SK-N-SH treated with all-trans-retinoic acid at 6 μM for 48 hours (cell line): Measurements from ENCODE around the gene ISOC2.

Experiments used
- CREB5 ChIP-seq: fragments of 250-450 bp; sonication (Bioruptor Pico); IDR thresholded peaks from 2 replicates; pipeline ENCODE4 v1.5.1; 2020; ENCODE audit warnings: low read depth, mild to moderate bottlenecking, moderate library complexity
- GLIS3 ChIP-seq: fragments of 250-450 bp; sonication (Bioruptor Pico); IDR thresholded peaks from 2 replicates; pipeline ENCODE4 v1.5.0; 2020; ENCODE audit warnings: mild to moderate bottlenecking, moderate library complexity
- ZNF70 ChIP-seq: fragments of 450-650 bp; formaldehyde crosslinking; IDR thresholded peaks from 2 replicates; pipeline ENCODE4 v1.5.0; 2020; ENCODE audit warnings: mild to moderate bottlenecking, moderate library complexity

DNA sequence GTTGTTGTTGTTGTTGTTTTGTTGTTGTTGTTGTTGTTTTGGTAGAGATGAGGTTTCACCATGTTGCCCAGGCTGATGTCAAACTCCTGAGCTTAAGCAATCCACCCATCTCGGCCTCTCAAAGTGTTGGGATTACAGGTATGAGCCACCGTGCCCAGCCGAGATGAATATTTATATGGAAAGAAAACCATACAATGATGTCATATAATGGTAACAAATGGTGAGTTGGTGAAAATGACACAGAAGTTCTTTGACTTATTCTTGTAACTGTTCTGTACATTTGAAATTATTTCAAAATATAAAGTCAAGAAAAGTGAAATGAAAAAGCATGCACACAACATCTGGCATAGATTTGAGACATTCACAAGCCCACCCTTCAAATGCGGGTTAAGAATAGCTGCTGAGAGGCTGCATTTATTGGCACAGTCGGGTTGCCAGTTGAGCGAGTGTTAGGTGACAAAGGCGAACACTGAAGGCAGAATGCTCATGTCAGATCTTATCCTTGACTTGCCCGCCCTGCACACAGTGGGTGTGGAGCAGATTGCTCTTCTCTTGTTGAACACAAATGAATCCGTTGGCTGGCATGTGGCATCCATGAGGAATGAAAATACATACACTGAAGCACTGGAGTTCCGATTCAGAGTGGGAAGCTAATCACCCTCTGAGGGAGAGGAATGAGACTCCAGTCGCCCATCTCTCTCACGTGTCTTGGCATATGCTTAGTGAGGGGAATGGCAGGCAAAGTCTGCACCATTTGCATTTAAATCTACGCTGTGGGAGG lies 38.0 kb downstream of the ISOC2 start:
- TF ChIP-seq CREB5 (CRISPR knock-in tag), result no peak
- TF ChIP-seq GLIS3 (CRISPR knock-in tag), result no peak
- TF ChIP-seq ZNF70 (CRISPR knock-in tag), result no peak
